ENCODE results near the gene ATXN7L2. TPM values are rescaled to one million over a fixed set of nuclear protein-coding genes. Genes with fewer than 3 reads are reported as not detected.
"Not testable (repeated sequence)": the region's sequence is repeated elsewhere in the genome, so short reads cannot be mapped to it uniquely, and the experiment has no call there.

Gene ATXN7L2, protein sequence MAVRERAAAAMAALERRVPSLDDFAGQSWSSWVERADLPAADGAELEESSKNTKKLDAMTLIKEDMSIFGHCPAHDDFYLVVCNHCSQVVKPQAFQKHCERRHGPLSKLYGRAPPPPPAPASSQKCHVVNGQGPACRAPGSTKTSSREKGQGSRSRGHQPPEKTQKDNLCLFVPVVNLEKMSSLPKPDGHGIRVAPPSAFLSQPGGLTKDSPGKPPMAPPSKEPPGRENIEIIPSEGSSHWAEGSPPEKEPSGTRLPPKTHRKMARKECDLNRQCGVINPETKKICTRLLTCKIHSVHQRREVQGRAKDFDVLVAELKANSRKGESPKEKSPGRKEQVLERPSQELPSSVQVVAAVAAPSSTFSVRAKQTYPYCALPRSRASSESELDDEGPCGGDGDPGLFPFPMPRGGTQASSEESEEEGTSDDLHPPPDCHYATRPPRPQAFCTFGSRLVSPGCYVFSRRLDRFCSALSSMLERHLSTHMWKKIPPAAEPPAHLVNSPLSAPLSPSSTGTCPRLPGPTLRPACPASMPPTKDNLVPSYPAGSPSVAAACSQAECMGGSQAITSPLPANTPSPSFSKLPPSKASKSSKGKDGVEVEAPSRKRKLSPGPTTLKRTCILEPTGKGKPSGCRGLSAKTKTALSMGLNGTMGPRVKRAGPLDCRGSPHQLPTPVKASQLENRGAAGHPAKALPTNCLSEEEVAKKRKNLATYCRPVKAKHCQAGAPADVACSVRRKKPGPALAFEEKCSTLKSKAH
- 10 to 100 TPM; 11.9 to 13.3 TPM for total RNA-seq

- Mint-ChIP-seq H3K27me3 (ENCODE audit: low read depth) (peaks cover 18% of the 10 kb centered on the region), H3K9me3 (no peaks in the 10 kb centered on the region), H3K27ac (peak within 1 kb of the TSS; percentile 90), H3K4me1 (ENCODE audit: low read depth) (peaks cover 57% of the 10 kb centered on the region), H3K36me3 (ENCODE audit: insufficient read depth in 2 of 2) (no peaks in the 10 kb centered on the region), H3K4me3 (peak within 1 kb of the TSS; percentile 90 to 98)
- DNase-seq: peak; percentile 91 to 93
- peak; percentile 75 to 76 for ATAC-seq (replicated peaks in 1 of 2)
Observed at GRCh38 chr1:109483672-109484518, at the start of gene ATXN7L2. ATXN7L2 (plus strand) TSS chr1:109483905; CDS start chr1:109483954, 49 bp downstream.

DNA sequence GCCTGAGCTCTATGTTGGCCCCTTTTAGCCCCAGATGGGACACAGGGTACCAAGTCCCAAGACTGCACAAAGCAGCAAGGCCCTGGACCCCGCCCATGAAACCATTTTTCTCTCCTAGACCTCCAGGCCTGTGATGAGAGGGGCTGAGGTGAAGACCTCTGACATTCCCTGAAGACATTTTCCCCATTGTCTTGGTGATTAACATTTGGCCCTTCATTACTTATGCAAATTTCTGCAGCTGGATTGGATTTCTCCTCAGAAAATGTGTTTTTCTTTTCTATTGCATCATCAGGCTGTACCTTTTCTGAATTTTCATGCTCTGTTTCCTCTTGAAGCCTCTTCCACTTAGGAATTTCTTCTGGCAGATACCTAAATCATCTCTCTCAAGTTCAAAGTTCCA lies 49.2 kb upstream of the ATXN7L2 start:
- no peak overlapping the region for H3K4me3 Mint-ChIP-seq
- peaks cover 7% of the 10 kb centered on the region for H3K27me3 Mint-ChIP-seq (ENCODE audit: low read depth)
- peaks cover 0 to 3% of the 10 kb centered on the region in 2 donors for H3K9me3 Mint-ChIP-seq
- no peaks in the 10 kb centered on the region for H3K4me1 Mint-ChIP-seq (ENCODE audit: low read depth)
- H3K36me3 Mint-ChIP-seq (ENCODE audit: insufficient read depth in 2 of 2): peaks cover 0 to 2% of the 10 kb centered on the region in 2 donors
- ATAC-seq (replicated peaks in 1 of 2) (no peak), DNase-seq (no peak)
- H3K27ac Mint-ChIP-seq: no peak overlapping the region

- H3K4me3 Mint-ChIP-seq: no peak overlapping the region
- peaks cover 0 to 2% of the 10 kb centered on the region in 2 donors for H3K36me3 Mint-ChIP-seq (ENCODE audit: insufficient read depth in 2 of 2)
- H3K9me3 Mint-ChIP-seq: peaks cover 0 to 3% of the 10 kb centered on the region in 2 donors
- H3K27ac Mint-ChIP-seq: no peak overlapping the region
- peaks cover 7% of the 10 kb centered on the region for H3K27me3 Mint-ChIP-seq (ENCODE audit: low read depth)
- DNase-seq (no peak), ATAC-seq (replicated peaks in 1 of 2) (peak; percentile 34 to 41)
- no peaks in the 10 kb centered on the region for H3K4me1 Mint-ChIP-seq (ENCODE audit: low read depth)
Observed at GRCh38 chr1:109438798-109439297, 44.9 kb upstream of the ATXN7L2 start.

DNA sequence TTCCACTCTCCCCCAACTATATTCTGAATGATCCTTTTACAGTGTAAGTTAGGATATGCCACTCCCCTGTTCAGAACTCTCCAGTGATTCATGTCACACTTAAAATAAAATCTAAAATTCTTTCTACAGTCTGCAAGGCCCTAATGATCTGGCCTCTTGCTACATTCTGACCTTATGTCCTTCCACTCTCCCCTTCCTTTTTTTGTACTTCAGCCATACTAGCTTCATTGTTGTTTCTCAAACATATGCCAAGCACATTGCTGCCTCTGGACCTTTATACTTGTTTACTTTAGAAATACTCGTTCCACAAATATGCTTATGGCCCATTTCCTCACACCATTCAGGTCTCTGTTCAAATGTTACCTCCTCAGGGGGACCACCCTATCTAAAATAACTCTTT lies 42.6 kb upstream of the ATXN7L2 start:
- Mint-ChIP-seq H3K9me3 (no peaks in the 10 kb centered on the region), H3K4me1 (ENCODE audit: low read depth) (no peaks in the 10 kb centered on the region), H3K27me3 (ENCODE audit: low read depth) (peaks cover 9% of the 10 kb centered on the region), H3K36me3 (ENCODE audit: insufficient read depth in 2 of 2) (no peaks in the 10 kb centered on the region), H3K27ac (no peak overlapping the region), H3K4me3 (no peak overlapping the region)
- ATAC-seq (replicated peaks in 1 of 2): no peak
- no peak for DNase-seq

- Mint-ChIP-seq H3K27me3 (ENCODE audit: low read depth) (peaks cover 9% of the 10 kb centered on the region), H3K4me3 (no peak overlapping the region), H3K4me1 (ENCODE audit: low read depth) (no peaks in the 10 kb centered on the region), H3K27ac (no peak overlapping the region), H3K9me3 (no peaks in the 10 kb centered on the region), H3K36me3 (ENCODE audit: insufficient read depth in 2 of 2) (no peaks in the 10 kb centered on the region)
- DNase-seq (no peak), ATAC-seq (replicated peaks in 1 of 2) (no peak)
Observed at GRCh38 chr1:109443476-109443875, 40.2 kb upstream of the ATXN7L2 start.

GRCh38 chr1:109444346-109444745 lies 39.4 kb upstream of the ATXN7L2 start:
- DNase-seq (no peak), ATAC-seq (replicated peaks in 1 of 2) (no peak)
- Mint-ChIP-seq H3K4me1 (ENCODE audit: low read depth) (no peaks in the 10 kb centered on the region), H3K9me3 (no peaks in the 10 kb centered on the region), H3K27me3 (ENCODE audit: low read depth) (peaks cover 9% of the 10 kb centered on the region), H3K27ac (no peak overlapping the region), H3K36me3 (ENCODE audit: insufficient read depth in 2 of 2) (no peaks in the 10 kb centered on the region), H3K4me3 (no peak overlapping the region)

DNA sequence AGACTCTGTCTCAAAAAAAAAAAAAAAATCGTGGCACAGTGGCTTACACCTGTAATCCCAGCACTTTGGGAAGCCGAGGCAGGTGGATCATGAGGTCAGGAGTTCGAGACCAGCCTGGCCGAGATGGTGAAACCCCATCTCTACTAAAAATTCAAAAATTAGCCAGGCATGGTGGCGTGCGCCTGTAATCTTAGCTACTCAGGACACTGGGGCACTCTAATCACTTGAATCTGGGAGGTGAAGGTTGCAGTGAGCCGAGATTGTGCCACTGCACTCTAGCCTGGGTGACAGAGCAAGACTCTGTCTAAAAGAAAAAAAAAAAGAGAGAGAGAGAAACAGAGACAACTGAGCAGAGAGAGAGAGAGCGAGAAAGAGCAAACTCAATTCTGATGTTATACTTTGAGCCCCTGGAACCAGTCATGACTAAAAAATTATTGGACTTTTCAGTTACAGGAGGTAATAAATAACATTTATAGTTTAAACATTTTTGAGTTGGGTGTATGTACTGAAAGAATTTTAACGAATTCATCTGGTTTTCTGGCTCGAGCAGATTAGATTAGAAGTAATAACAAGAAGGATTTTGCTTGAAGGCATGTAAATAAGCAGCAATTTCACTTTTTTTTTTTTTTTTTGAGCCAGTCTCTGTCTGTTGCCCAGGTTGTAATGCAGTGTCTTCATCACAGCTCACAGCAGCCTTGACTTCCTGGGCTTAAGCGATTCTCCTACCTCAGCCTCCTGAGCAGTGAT lies 37.6 kb upstream of the ATXN7L2 start:
- not testable (repeated sequence) for H3K36me3 Mint-ChIP-seq (ENCODE audit: insufficient read depth in 2 of 2); DNase-seq; H3K27ac Mint-ChIP-seq; H3K4me3 Mint-ChIP-seq; H3K4me1 Mint-ChIP-seq (ENCODE audit: low read depth); ATAC-seq (replicated peaks in 1 of 2); H3K9me3 Mint-ChIP-seq
- H3K27me3 Mint-ChIP-seq (ENCODE audit: low read depth): peaks cover 19% of the 10 kb centered on the region

GRCh38 chr1:109447524-109447923 lies 36.2 kb upstream of the ATXN7L2 start:
- peaks cover 19% of the 10 kb centered on the region for H3K27me3 Mint-ChIP-seq (ENCODE audit: low read depth)
- ATAC-seq (replicated peaks in 1 of 2): no peak
- no peak overlapping the region for H3K4me3 Mint-ChIP-seq
- H3K9me3 Mint-ChIP-seq: no peaks in the 10 kb centered on the region
- H3K4me1 Mint-ChIP-seq (ENCODE audit: low read depth): no peaks in the 10 kb centered on the region
- H3K36me3 Mint-ChIP-seq (ENCODE audit: insufficient read depth in 2 of 2): no peaks in the 10 kb centered on the region
- DNase-seq: no peak
- H3K27ac Mint-ChIP-seq: no peak overlapping the region

DNA sequence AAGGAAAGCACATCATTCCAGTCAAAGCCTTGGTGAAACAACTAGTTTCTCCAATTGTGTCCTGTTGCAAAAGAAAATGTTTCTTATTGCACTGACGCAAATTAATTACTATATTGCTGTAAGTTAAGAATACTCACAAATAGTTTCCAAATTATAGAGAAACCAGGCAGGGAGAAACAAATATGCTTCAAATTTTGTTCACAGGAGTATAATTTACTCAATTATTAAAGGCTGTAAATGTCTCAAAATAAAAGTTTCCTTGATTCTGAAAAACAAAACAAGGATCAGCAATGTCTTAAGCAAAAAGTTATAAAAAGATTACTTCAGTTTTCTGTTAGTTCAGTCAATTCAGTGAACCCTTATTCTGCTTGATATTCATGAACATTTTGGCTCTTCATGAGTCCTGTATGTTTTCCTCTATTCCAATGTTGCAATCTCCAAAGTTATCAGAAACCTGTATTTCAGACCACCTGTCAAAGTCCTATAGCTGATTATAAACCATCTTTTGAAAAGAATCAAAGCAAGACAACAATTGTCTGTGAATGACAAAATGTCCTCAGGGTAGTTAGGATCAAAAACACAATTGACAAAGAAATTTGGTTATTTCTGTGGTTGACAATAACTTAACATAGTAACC lies 29.1 kb upstream of the ATXN7L2 start:
- peaks cover 7 to 11% of the 10 kb centered on the region in 2 donors for H3K36me3 Mint-ChIP-seq (ENCODE audit: insufficient read depth in 2 of 2)
- ATAC-seq (replicated peaks in 1 of 2) (no peak), DNase-seq (no peak)
- H3K4me1 Mint-ChIP-seq (ENCODE audit: low read depth): no peaks in the 10 kb centered on the region
- H3K9me3 Mint-ChIP-seq: peaks cover 5 to 9% of the 10 kb centered on the region in 2 donors
- peaks cover 48% of the 10 kb centered on the region for H3K27me3 Mint-ChIP-seq (ENCODE audit: low read depth)
- no peak overlapping the region for H3K4me3 Mint-ChIP-seq
- H3K27ac Mint-ChIP-seq: no peak overlapping the region

DNA sequence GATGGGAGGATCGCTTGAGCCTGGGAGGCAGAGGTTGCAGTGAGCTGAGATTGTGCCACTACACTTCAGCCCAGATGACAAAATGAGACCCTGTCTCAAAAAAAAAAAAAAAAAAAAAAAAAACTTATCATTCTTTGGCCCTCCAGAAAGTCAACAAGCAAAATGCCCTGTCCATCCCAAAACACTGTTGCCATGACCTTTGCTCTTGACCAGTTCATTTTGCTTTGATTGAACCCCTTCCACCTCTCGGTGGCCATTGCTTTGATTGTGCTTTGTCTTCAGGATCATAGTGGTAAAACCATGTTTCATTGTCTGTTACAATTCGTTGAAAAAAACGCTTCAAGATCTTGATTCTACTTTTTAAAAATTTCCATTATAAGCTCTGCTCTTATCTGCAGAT lies 25.9 kb upstream of the ATXN7L2 start:
- ATAC-seq (replicated peaks in 1 of 2) (no peak), DNase-seq (no peak)
- Mint-ChIP-seq H3K27ac (no peak overlapping the region), H3K9me3 (peaks cover 5 to 9% of the 10 kb centered on the region in 2 donors), H3K4me1 (ENCODE audit: low read depth) (no peaks in the 10 kb centered on the region), H3K36me3 (ENCODE audit: insufficient read depth in 2 of 2) (peaks cover 7 to 11% of the 10 kb centered on the region in 2 donors), H3K4me3 (no peak overlapping the region), H3K27me3 (ENCODE audit: low read depth) (peaks cover 55% of the 10 kb centered on the region)

GRCh38 chr1:109466125-109466451 lies 17.6 kb upstream of the ATXN7L2 start:
- DNase-seq (no peak), ATAC-seq (replicated peaks in 1 of 2) (no peak)
- Mint-ChIP-seq H3K27me3 (ENCODE audit: low read depth) (peaks cover 88% of the 10 kb centered on the region), H3K4me3 (peak overlapping the region; percentile 74 to 75), H3K27ac (no peak overlapping the region), H3K9me3 (no peaks in the 10 kb centered on the region), H3K36me3 (ENCODE audit: insufficient read depth in 2 of 2) (no peaks in the 10 kb centered on the region), H3K4me1 (ENCODE audit: low read depth) (no peaks in the 10 kb centered on the region)

All from activated T-cell treated with anti-CD3 and anti-CD28 coated beads, Interleukin-2, amount 50 U/mL, for 72 hours (primary cell).